ENCODE measurements around the gene DEPDC5. TPM values are rescaled to one million over a fixed set of nuclear protein-coding genes. Genes with fewer than 3 reads are reported as not detected.
"Not testable (repeated sequence)": the region's sequence is repeated elsewhere in the genome, so short reads cannot be mapped to it uniquely, and the experiment has no call there.

The DEPDC5 gene
- total and polyA plus RNA-seq, 2 donors, result 9.3 to 33.1 TPM

DNA sequence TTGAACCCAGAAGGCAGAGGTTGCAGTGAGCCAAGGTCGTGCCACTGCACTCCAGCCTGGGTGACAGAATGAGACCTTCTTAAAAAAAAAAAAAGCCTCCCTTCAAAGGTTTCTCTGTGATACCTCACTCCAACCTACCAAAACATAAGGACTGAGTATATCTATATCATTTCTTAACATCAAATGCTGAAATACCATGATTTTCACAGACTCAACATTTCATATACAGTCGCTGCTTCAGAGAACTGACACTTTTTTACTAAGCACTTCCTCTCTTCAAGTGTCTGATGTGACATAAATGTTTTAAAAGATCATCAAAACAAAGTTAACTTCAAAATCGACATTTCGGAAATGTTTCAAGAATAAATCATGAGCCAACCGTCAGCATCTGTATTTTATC is 15.9 kb upstream of the DEPDC5 start:
- Histone ChIP-seq H3K4me1 (ENCODE audit: insufficient read depth) (no peaks in the 10 kb centered on the region), H3K4me3 (ENCODE audit: low read depth, low read length) (no peak overlapping the region), H3K36me3 (ENCODE audit: insufficient read depth) (peaks cover 2% of the 10 kb centered on the region), H3K27ac (ENCODE audit: low read depth) (no peak overlapping the region)
- WGBS, result 90% methylated on average over 5 of the region's 5 CpGs
- no peak for DNase-seq (ENCODE audit: extremely low spot score)

DNA sequence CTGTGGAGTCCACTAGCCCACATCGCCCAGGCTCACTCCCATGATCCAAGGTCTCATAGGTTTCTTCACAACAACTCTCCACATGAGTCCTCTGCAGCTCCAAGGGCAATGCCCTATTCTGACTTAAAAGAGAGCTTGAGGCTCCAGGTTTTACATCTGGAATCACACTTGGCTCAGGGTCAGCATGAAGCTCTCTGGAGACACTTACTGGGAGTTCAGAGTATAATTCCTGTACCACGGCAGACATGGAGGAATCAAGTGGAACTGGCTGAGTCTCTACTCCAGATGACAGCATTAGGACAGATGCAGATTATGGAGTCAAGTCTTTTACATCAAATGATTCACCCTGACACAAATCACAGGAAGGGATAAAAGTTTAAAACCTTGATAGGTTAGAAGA is 15.3 kb upstream of the DEPDC5 start:
- H3K4me3 ChIP-seq (ENCODE audit: low read depth, low read length), result no peak overlapping the region
- no peak overlapping the region for H3K27ac ChIP-seq (ENCODE audit: low read depth)
- H3K36me3 ChIP-seq (ENCODE audit: insufficient read depth), result peaks cover 2% of the 10 kb centered on the region
- 62% methylated on average over 2 of the region's 2 CpGs for WGBS
- H3K4me1 ChIP-seq (ENCODE audit: insufficient read depth), result no peaks in the 10 kb centered on the region
- no peak for DNase-seq (ENCODE audit: extremely low spot score)

- Histone ChIP-seq H3K4me3 (ENCODE audit: low read depth, low read length) (no peak overlapping the region), H3K27ac (ENCODE audit: low read depth) (no peak overlapping the region), H3K4me1 (ENCODE audit: insufficient read depth) (no peaks in the 10 kb centered on the region), H3K36me3 (ENCODE audit: insufficient read depth) (peaks cover 2% of the 10 kb centered on the region)
- 50% methylated on average over 2 of the region's 2 CpGs for WGBS
- DNase-seq (ENCODE audit: extremely low spot score), result no peak
Observed at GRCh38 chr22:31739795-31740201, 14.0 kb upstream of the DEPDC5 start.

GRCh38 chr22:31740314-31740713 is 13.5 kb upstream of the DEPDC5 start:
- H3K4me3 ChIP-seq (ENCODE audit: low read depth, low read length); DNase-seq (ENCODE audit: extremely low spot score); H3K4me1 ChIP-seq (ENCODE audit: insufficient read depth); H3K36me3 ChIP-seq (ENCODE audit: insufficient read depth); H3K27ac ChIP-seq (ENCODE audit: low read depth): not testable (repeated sequence)
- WGBS, result 79% methylated on average over 7 of the region's 7 CpGs

DNA sequence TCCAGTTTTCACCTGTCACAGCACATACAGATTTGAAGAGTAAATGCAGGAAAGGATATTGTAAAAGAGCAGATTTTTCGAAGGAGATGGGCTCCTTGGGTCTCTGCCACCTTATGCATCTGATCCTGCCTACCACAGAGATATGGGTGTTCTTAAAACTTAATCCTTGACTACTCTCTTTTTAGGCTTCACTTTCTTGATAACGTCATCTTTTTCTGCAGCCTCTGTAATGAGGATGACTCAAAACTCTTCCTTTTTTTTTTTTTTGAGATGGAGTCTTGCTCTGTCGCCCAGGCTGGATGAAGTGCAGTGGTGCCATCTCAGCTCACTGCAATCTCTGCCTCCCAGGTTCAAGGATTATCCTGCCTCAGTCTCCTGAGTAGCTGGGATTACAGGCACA is 11.7 kb upstream of the DEPDC5 start:
- Histone ChIP-seq H3K36me3 (ENCODE audit: insufficient read depth) (peaks cover 2% of the 10 kb centered on the region), H3K27ac (ENCODE audit: low read depth) (no peak overlapping the region), H3K4me3 (ENCODE audit: low read depth, low read length) (no peak overlapping the region), H3K4me1 (ENCODE audit: insufficient read depth) (no peaks in the 10 kb centered on the region)
- 66% methylated on average over 3 of the region's 3 CpGs for WGBS
- no peak for DNase-seq (ENCODE audit: extremely low spot score)

- over 99% methylated on average over 2 of the region's 2 CpGs for whole genome bisulfite sequencing
- H3K27ac ChIP-seq (ENCODE audit: low read depth), result no peak overlapping the region
- DNase-seq (ENCODE audit: extremely low spot score), result no peak
- H3K4me3 ChIP-seq (ENCODE audit: low read depth, low read length), result no peak overlapping the region
- H3K4me1 ChIP-seq (ENCODE audit: insufficient read depth), result no peaks in the 10 kb centered on the region
- H3K36me3 ChIP-seq (ENCODE audit: insufficient read depth), result peaks cover 3% of the 10 kb centered on the region
Observed at GRCh38 chr22:31742682-31743081, 11.1 kb upstream of the DEPDC5 start.

GRCh38 chr22:31743871-31744270 is 9.9 kb upstream of the DEPDC5 start:
- H3K4me3 ChIP-seq (ENCODE audit: low read depth, low read length), result no peak overlapping the region
- DNase-seq (ENCODE audit: extremely low spot score), result no peak
- H3K4me1 ChIP-seq (ENCODE audit: insufficient read depth), result no peaks in the 10 kb centered on the region
- WGBS, result 87% methylated on average over 7 of the region's 7 CpGs
- H3K36me3 ChIP-seq (ENCODE audit: insufficient read depth), result peaks cover 3% of the 10 kb centered on the region
- H3K27ac ChIP-seq (ENCODE audit: low read depth), result no peak overlapping the region

- Histone ChIP-seq H3K27ac (ENCODE audit: low read depth) (no peak overlapping the region), H3K4me3 (ENCODE audit: low read depth, low read length) (no peak overlapping the region), H3K4me1 (ENCODE audit: insufficient read depth) (no peaks in the 10 kb centered on the region), H3K36me3 (ENCODE audit: insufficient read depth) (peaks cover 1% of the 10 kb centered on the region)
- 61% methylated on average over 4 of the region's 4 CpGs for WGBS
- DNase-seq (ENCODE audit: extremely low spot score), result no peak
Observed at GRCh38 chr22:31747441-31747840, 6.4 kb upstream of the DEPDC5 start.

GRCh38 chr22:31748490-31748889 is 5.3 kb upstream of the DEPDC5 start:
- H3K27ac ChIP-seq (ENCODE audit: low read depth), result no peak overlapping the region
- DNase-seq (ENCODE audit: extremely low spot score), result no peak
- H3K4me3 ChIP-seq (ENCODE audit: low read depth, low read length), result no peak overlapping the region
- WGBS, result 35% methylated on average over 2 of the region's 2 CpGs
- no peaks in the 10 kb centered on the region for H3K4me1 ChIP-seq (ENCODE audit: insufficient read depth)
- peaks cover 1% of the 10 kb centered on the region for H3K36me3 ChIP-seq (ENCODE audit: insufficient read depth)

DNA sequence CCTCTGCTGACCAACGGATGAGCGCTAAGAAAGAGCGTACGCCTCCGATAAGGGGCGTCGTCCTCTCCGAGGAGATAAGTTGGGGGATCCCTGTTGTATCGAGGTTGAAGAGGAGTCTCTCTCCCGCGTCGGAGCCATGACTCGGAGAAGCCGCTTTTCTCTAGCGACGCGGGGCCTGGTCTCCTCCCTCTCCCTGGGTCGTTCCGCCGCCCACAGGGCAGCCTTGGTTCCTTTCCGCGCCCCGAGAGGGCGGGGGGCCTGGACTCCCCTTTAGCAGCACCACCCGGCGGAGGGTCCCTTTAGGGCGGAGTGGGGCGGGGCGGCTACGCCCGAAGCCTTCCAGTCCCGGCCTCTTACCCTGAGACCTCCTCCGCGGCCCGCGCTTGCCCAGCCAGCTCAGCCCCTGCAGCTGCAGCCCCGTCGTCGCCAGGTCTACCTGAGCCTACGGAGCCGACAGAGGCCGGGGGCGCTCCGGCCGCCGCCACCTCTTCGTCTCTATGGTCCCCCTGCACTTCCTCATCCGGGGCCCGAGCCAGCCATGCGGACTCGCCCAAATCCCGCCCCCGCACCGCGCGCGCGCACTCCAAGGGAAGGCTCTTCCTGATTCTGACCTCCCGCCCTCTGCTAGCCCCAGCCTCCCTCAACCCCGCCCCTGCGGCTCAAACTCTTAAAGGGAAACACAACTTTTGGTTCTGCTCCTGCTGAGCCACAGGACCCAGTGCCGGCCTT is 4.0 kb upstream of the DEPDC5 start, which contains the start of gene PRR14L:
Gene PRR14L (minus strand): TSS at position 497 of the 729 bp plus-strand sequence. CDS start 11,272 bp downstream, outside the sequence.
- Histone ChIP-seq H3K27ac (ENCODE audit: low read depth) (peak within 1 kb of the TSS; percentile 54), H3K4me3 (ENCODE audit: low read depth, low read length) (peak within 1 kb of the TSS; percentile 90), H3K36me3 (ENCODE audit: insufficient read depth) (peaks cover 1% of the 10 kb centered on the region), H3K4me1 (ENCODE audit: insufficient read depth) (no peaks in the 10 kb centered on the region)
- DNase-seq (ENCODE audit: extremely low spot score), result peak; percentile 91
- under 1% methylated on average over 62 of the region's 62 CpGs for WGBS

DNA sequence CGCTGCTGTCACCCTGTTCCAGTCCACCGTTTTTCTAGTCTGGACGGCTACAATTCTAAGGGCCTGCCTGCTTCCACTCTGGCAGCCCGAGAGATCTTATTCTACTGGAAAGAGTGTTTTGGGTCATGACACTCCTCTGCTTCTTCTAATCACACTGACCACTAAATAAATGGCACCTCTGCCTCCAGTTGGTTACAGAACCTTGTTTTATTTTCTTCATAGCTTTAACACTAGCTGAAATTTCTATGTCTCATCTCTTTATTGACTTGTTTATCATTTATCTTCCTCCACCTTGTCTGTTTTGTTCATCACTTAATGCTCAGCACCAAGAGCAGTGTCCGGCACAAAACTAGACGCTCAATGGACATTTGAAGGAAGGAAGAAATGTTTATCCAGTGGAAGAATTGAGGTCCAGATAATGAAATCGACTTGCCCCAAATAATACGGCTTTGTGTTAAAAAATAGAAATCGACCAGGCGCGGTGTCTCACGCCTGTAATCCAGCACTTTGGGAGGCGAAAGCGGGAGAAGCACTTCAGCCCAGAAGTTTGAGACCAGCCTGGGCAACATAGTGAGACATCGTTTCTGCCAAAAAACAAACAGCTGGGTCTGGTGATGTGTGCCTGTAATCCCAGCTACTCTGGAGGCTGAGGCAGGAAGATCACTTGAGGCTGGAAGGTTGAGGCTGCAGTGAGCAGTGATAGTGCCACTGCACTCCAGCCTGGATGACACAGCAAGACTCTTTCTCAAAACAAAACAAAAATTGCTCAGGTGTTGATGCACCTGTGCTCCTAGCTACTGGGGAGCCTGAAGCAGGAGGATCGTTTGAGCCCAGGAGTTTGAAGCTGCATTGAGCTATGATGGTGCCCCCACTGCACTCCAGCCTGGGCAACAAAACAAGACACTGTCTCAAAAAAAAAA is 3.2 kb upstream of the DEPDC5 start:
- Histone ChIP-seq H3K27ac (ENCODE audit: low read depth) (no peak overlapping the region), H3K4me3 (ENCODE audit: low read depth, low read length) (no peak overlapping the region), H3K36me3 (ENCODE audit: insufficient read depth) (peaks cover 1% of the 10 kb centered on the region), H3K4me1 (ENCODE audit: insufficient read depth) (no peaks in the 10 kb centered on the region)
- DNase-seq (ENCODE audit: extremely low spot score), result no peak
- WGBS, result 67% methylated on average over 16 of the region's 16 CpGs

DNA sequence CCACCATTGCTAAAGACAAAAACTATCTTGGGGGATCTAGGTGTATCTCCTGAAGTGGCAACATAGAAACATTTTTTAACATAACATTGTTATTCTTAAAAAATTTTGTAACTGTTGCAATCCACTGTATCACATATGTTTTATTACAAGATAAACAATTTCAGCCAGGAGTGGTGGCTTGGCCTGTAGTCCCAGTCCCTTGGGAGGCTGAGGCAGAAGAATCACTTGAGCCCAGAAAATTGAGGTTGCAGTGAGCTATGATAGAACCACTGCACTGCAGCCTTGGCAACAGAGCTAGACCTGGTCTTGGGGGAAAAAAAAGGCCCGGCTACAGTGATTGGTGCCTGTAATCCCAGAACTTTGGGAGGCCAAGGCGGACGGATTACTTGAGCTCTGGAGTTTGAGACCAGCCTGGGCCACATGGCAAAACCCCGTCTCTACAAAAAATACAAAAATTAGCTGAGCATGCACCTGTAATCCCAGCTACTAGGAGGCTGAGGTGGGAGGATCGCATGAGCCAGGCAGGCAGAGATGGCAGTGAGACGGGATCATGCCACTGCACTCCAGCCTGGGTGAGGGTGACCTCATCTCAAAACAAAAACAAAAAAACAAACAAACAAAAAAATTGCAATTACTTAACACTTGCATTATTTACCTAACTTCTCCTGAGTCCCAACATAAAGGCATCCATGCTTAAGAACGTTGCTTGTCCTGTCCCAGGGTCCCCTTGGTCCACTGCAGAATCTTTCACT is 1.5 kb upstream of the DEPDC5 start:
- DNase-seq (ENCODE audit: extremely low spot score), result no peak
- Histone ChIP-seq H3K36me3 (ENCODE audit: insufficient read depth) (peaks cover 1% of the 10 kb centered on the region), H3K4me3 (ENCODE audit: low read depth, low read length) (no peak overlapping the region), H3K27ac (ENCODE audit: low read depth) (no peak overlapping the region), H3K4me1 (ENCODE audit: insufficient read depth) (no peaks in the 10 kb centered on the region)
- WGBS, result 74% methylated on average over 7 of the region's 7 CpGs

DNA sequence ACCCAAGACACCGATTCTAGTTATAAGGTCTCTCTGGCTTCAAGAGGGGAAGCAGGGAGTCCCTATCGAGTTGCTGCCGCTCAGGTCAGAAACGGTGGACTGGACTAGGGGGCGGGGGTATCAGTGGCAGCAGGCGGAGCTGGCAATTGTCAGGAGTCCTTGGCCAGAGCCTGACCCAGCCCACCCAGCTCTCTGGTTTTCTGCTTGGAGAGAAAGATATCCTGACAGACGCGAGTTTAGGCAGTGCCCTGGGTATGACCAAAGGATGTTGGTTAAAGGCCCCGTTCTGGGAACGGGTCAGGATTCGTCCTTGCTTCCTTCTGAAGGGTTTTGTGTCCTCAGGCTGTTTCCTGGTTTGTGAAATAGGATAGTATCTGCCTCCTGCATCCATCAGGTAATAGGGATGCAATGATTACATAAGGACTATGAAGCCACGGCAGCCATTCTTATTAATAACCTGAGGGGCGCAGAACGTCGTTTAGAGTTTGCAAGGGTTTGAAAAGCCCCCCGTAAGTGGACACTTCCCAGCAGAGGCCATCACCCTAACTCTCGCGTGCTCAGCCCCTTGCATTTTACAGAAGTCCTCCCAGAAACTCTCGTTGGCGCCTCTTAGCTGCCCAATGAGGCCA is 700 bp upstream of the DEPDC5 start:
- 5% methylated on average over 20 of the region's 20 CpGs for WGBS
- H3K27ac ChIP-seq (ENCODE audit: low read depth), result peak overlapping the region; percentile 60
- no peaks in the 10 kb centered on the region for H3K36me3 ChIP-seq (ENCODE audit: insufficient read depth)
- no peaks in the 10 kb centered on the region for H3K4me1 ChIP-seq (ENCODE audit: insufficient read depth)
- DNase-seq (ENCODE audit: extremely low spot score), result no peak
- H3K4me3 ChIP-seq (ENCODE audit: low read depth, low read length), result peak overlapping the region; percentile 15
